GM23248 (cell line): ENCODE data around the gene RPS3. TPM values are rescaled to one million over a fixed set of nuclear protein-coding genes. Genes with fewer than 3 reads are reported as not detected.

Source experiments
- DNase-seq: peaks from one replicate; pipeline ENCODE4 v3.0.0-alpha.2; 2015
- H2AFZ ChIP-seq: fragments of 200-600 bp; sonication (generic); 2 replicates; pipeline ENCODE4 v1.6.1; 2016; ENCODE audit warnings: antibody characterized with exemption
- H3F3A ChIP-seq: fragments of 200-600 bp; sonication (generic); 2 replicates; pipeline ENCODE4 v1.6.1; 2016; ENCODE audit warnings: mild to moderate bottlenecking, antibody characterized with exemption, mixed run types; ENCODE audit not compliant: insufficient read depth
- H3K27ac ChIP-seq: fragments of 200-600 bp; sonication (generic); 2 replicates; pipeline ENCODE4 v1.5.1; 2016; ENCODE audit warnings: mild to moderate bottlenecking
- H3K27me3 ChIP-seq: fragments of 200-600 bp; sonication (generic); replicated peaks from 2 replicates; pipeline ENCODE4 v1.6.1; 2016; ENCODE audit warnings: mild to moderate bottlenecking; ENCODE audit not compliant: insufficient read depth
- H3K36me3 ChIP-seq: fragments of 200-600 bp; sonication (generic); 2 replicates; pipeline ENCODE4 v1.6.1; 2016; ENCODE audit warnings: low read depth, mild to moderate bottlenecking
- H3K4me1 ChIP-seq: fragments of 200-600 bp; sonication (generic); 2 replicates; pipeline ENCODE4 v1.6.1; 2016; ENCODE audit warnings: mild to moderate bottlenecking; ENCODE audit not compliant: insufficient read depth
- H3K4me2 ChIP-seq: fragments of 200-600 bp; sonication (generic); one replicate; pipeline ENCODE4 v1.6.1; 2016; ENCODE audit warnings: mild to moderate bottlenecking; ENCODE audit not compliant: unreplicated experiment
- H3K4me3 ChIP-seq: fragments of 200-600 bp; sonication (generic); 2 replicates; pipeline ENCODE4 v1.5.1; 2016; ENCODE audit warnings: mild to moderate bottlenecking
- H3K79me2 ChIP-seq: fragments of 200-600 bp; sonication (generic); 2 replicates; pipeline ENCODE4 v1.6.1; 2016; ENCODE audit warnings: mild to moderate bottlenecking; ENCODE audit not compliant: insufficient read depth
- H3K9ac ChIP-seq: fragments of 200-600 bp; sonication (generic); 2 replicates; pipeline ENCODE4 v1.6.1; 2016; ENCODE audit warnings: mild to moderate bottlenecking
- H3K9me2 ChIP-seq: fragments of 200-600 bp; sonication (generic); 2 replicates; pipeline ENCODE4 v1.6.1; 2016; ENCODE audit warnings: mixed run types, mild to moderate bottlenecking, moderate library complexity; ENCODE audit not compliant: insufficient read depth
- H3K9me3 ChIP-seq: fragments of 200-600 bp; sonication (generic); one replicate; pipeline ENCODE4 v1.6.1; 2017; ENCODE audit warnings: low read depth
- H4K20me1 ChIP-seq: fragments of 200-600 bp; sonication (generic); 2 replicates; pipeline ENCODE4 v1.6.0; 2016; ENCODE audit not compliant: insufficient read depth
- EZH2 ChIP-seq: fragments of 200-600 bp; sonication (generic); IDR thresholded peaks from 2 replicates; pipeline ENCODE4 v1.6.1; 2018; ENCODE audit warnings: antibody characterized with exemption, mild to moderate bottlenecking; ENCODE audit not compliant: insufficient read depth, poor library complexity, severe bottlenecking
- EZH2phosphoT487 ChIP-seq: fragments of 200-600 bp; sonication (generic); IDR thresholded peaks from 2 replicates; pipeline ENCODE4 v1.6.1; 2018; ENCODE audit warnings: antibody characterized with exemption, moderate library complexity, mild to moderate bottlenecking, low read depth; ENCODE audit not compliant: insufficient read depth
- WGBS, 2 experiments: methylation state at CpG; one replicate each; pipeline ENCODE4 v1.1.6; 2015 to 2017; ENCODE audit warnings: low lambda C conversion rate in 2 of 2, low coverage in 1 of 2; ENCODE audit errors: missing lambda C conversion rate in 2 of 2; 5-methylcytosine and 5-hydroxymethylcytosine counted together
- in situ Hi-C: fragments of 300-500 bp; cut with MboI; formaldehyde crosslinking; loops from 2 replicates; pipeline ENCODE4 v1.15.0; 2020
- polyA plus RNA-seq: library from polyadenylated mRNA; unstranded; fragments of >200 nt; fragmentation: Nextera tagmentation; extraction: Ambion mirVana; gene quantifications from 2 replicates; pipeline ENCODE4 v1.2.1, GENCODE V29; 2016
- total RNA-seq: library from RNA; depleted of rRNA; stranded (reverse); fragments of >200 nt; shearing (Covaris generic); gene quantifications from 2 replicates; pipeline ENCODE4 v1.2.3, GENCODE V29; 2014; rRNA removed

RPS3 gene
- total RNA-seq (915 and 1,048 TPM in 2 replicates), polyA plus RNA-seq (896 and 915 TPM in 2 replicates)

GRCh38 chr11:75399344-75400145, at the start of gene RPS3:
RPS3 (plus strand) TSS chr11:75399518; CDS start chr11:75399548, 30 bp downstream.
- peak within 1 kb of the TSS; percentile 88 for H3K27ac ChIP-seq
- H3K27me3 ChIP-seq, result no peaks in the 10 kb centered on the region
- peak within 1 kb of the TSS; percentile 76 for H2AFZ ChIP-seq
- peaks cover 52% of the 10 kb centered on the region for H3K79me2 ChIP-seq
- no peaks in the 10 kb centered on the region for H3K9me2 ChIP-seq
- DNase-seq, result peak; percentile 98
- 0 to 1% methylated on average over 55 of the region's 55 CpGs for WGBS, 2 experiments
- TF ChIP-seq EZH2 (no peak), EZH2phosphoT487 (no peak)
- in situ Hi-C loops, result no loop called here
- H3K4me3 ChIP-seq, result peak within 1 kb of the TSS; percentile 96
- H3K9ac ChIP-seq, result peak within 1 kb of the TSS; percentile 95
- H3K4me2 ChIP-seq, result peak within 1 kb of the TSS; percentile 98
- H3F3A ChIP-seq, result peaks cover 45% of the 10 kb centered on the region
- H4K20me1 ChIP-seq, result peaks cover 24% of the 10 kb centered on the region
- no peaks in the 10 kb centered on the region for H3K9me3 ChIP-seq
- H3K36me3 ChIP-seq, result peaks cover 37% of the 10 kb centered on the region
- H3K4me1 ChIP-seq, result peaks cover 21% of the 10 kb centered on the region

GRCh38 chr11:75349521-75350116, 49.7 kb upstream of the RPS3 start:
- in situ Hi-C loops, result no loop called here
- 92 to 93% methylated on average over 4 of the region's 4 CpGs for WGBS, 2 experiments
- H3K36me3 ChIP-seq, result no peaks in the 10 kb centered on the region
- TF ChIP-seq EZH2phosphoT487 (no peak), EZH2 (no peak)
- H3K9me2 ChIP-seq, result no peaks in the 10 kb centered on the region
- no peaks in the 10 kb centered on the region for H3K9me3 ChIP-seq
- H3K27me3 ChIP-seq, result no peaks in the 10 kb centered on the region
- H2AFZ ChIP-seq, result no peak overlapping the region
- H3K4me1 ChIP-seq, result peaks cover 17% of the 10 kb centered on the region
- DNase-seq, result no peak
- H3K4me3 ChIP-seq, result no peak overlapping the region
- no peaks in the 10 kb centered on the region for H3K79me2 ChIP-seq
- no peaks in the 10 kb centered on the region for H4K20me1 ChIP-seq
- peaks cover 49% of the 10 kb centered on the region for H3F3A ChIP-seq
- H3K9ac ChIP-seq, result no peak overlapping the region
- H3K4me2 ChIP-seq, result no peak overlapping the region
- no peak overlapping the region for H3K27ac ChIP-seq

GRCh38 chr11:75350122-75350742, 49.1 kb upstream of the RPS3 start:
- H3K79me2 ChIP-seq, result no peaks in the 10 kb centered on the region
- in situ Hi-C loops, result no loop called here
- H3K4me1 ChIP-seq, result peaks cover 17% of the 10 kb centered on the region
- 59 to 72% methylated on average over 9 of the region's 9 CpGs for WGBS, 2 experiments
- no peaks in the 10 kb centered on the region for H3K9me2 ChIP-seq
- TF ChIP-seq EZH2phosphoT487, result no peak
- no peak for TF ChIP-seq EZH2
- H3K4me2 ChIP-seq, result peak overlapping the region; percentile 72
- no peaks in the 10 kb centered on the region for H3K27me3 ChIP-seq
- H3K4me3 ChIP-seq, result no peak overlapping the region
- no peaks in the 10 kb centered on the region for H3K9me3 ChIP-seq
- no peaks in the 10 kb centered on the region for H4K20me1 ChIP-seq
- DNase-seq, result no peak
- no peak overlapping the region for H3K27ac ChIP-seq
- H2AFZ ChIP-seq, result no peak overlapping the region
- H3K36me3 ChIP-seq, result no peaks in the 10 kb centered on the region
- H3F3A ChIP-seq, result peaks cover 49% of the 10 kb centered on the region
- H3K9ac ChIP-seq, result no peak overlapping the region

- Histone ChIP-seq H3K9ac (peak overlapping the region; percentile 81), H3K9me3 (no peaks in the 10 kb centered on the region), H3K4me3 (peak overlapping the region; percentile 80), H3K9me2 (no peaks in the 10 kb centered on the region), H2AFZ (peak overlapping the region; percentile 95), H4K20me1 (no peaks in the 10 kb centered on the region), H3K27ac (no peak overlapping the region), H3F3A (peaks cover 49% of the 10 kb centered on the region), H3K4me2 (peak overlapping the region; percentile 72), H3K4me1 (peaks cover 17% of the 10 kb centered on the region), H3K36me3 (no peaks in the 10 kb centered on the region), H3K27me3 (no peaks in the 10 kb centered on the region), H3K79me2 (no peaks in the 10 kb centered on the region)
- in situ Hi-C loops, result no loop called here
- DNase-seq, result peak; percentile 64
- 14 to 16% methylated on average over 33 to 44 of the region's 47 CpGs for WGBS, 2 experiments
- TF ChIP-seq EZH2phosphoT487 (no peak), EZH2 (no peak)
These were observed 48.4 kb upstream of the RPS3 start for GRCh38 chr11:75350743-75351540.
